NCI-H1092 treated with DMSO at 0.1 percent for 48 hours (cell line): ENCODE measurements around the gene IGSF9B.
A peak's percentile ranks its signal among the peaks of the same experiment; 100 is the strongest.

ENCODE experiments used
- DNase-seq: peaks from one replicate; lab custom pipeline; 2025; lab: John Stamatoyannopoulos, UW

IGSF9B gene

DNA sequence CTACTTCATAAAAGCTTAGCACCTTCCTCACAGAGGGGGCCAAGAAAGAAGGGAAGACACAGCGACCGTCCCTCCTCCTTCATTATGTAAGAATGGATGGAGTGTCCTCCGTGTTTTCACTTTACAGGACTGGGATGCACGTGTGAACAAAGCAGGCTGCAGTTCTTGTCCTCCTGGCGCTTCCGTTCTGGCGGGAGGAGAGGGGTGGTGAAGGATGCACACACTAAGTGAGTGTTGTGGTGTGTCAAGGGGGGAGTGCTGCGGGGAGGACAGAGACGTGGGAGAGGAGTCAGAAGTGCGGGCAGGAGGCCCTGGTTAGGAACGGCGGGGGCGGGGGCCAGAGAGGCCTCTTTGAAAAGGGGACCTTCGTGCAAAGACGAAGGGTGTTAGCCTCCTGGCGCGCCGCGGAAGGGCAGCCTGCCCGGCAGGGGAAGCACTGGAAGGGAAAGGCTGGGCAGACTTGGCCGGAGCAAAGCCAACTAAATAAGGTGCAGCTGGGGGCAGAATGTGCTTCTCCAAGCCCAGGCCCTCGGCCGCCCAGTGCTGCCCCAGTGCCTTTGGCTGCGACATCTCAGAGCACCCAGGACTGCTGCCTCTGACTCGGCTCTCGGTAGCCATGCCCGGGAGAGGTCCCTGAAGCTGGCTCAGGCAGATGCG, 27.0 kb upstream of the IGSF9B start:
- no peak for DNase-seq

GRCh38 chr11:133982876-133983275, 26.1 kb upstream of the IGSF9B start:
- DNase-seq, result peak; percentile 69

DNA sequence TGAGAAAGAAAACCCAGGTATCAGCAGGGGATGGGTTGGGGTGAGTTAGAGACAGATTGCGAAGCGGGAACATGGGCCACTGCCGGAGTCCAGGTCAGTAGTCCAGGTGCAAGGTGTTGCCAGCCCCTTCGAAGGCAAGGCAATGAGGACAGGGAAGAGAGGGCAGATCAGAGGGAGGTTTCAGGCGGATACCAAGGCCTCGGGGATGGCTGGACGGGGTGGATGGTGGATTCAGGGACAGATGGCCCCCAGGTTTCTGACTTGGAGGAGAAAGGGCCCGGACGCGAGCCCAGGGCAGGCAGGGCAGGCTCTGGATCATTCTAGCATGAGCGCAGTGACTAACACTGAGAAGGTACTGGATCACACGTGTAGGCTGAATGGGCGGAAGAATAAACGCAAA, 25.4 kb upstream of the IGSF9B start:
- no peak for DNase-seq

GRCh38 chr11:133981156-133981555, 24.4 kb upstream of the IGSF9B start:
- no peak for DNase-seq

- DNase-seq, result no peak
These were observed 23.9 kb upstream of the IGSF9B start for GRCh38 chr11:133980665-133981064.

DNA sequence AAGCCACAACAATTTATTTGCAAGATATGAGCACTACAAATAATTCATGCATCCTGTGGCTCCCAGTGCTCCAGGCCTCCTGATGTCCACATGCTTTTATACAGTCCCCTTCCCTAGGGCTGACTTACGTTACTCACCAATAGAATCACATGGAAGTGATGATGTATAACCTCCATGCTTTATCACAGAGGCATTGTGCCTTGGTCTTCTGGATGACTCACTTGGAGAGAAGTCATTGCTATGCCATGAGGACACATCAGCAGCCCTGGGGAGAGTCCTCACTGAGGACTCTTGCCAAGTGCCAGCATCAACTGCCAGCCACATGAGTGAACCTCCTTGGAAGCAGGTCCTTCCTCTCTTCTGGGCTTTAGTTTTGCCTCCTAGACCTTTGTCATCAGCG, 22.0 kb upstream of the IGSF9B start:
- no peak for DNase-seq

- no peak for DNase-seq
These were observed 20.4 kb upstream of the IGSF9B start for GRCh38 chr11:133977067-133977677.

GRCh38 chr11:133975488-133975849, 18.7 kb upstream of the IGSF9B start:
- no peak for DNase-seq

DNA sequence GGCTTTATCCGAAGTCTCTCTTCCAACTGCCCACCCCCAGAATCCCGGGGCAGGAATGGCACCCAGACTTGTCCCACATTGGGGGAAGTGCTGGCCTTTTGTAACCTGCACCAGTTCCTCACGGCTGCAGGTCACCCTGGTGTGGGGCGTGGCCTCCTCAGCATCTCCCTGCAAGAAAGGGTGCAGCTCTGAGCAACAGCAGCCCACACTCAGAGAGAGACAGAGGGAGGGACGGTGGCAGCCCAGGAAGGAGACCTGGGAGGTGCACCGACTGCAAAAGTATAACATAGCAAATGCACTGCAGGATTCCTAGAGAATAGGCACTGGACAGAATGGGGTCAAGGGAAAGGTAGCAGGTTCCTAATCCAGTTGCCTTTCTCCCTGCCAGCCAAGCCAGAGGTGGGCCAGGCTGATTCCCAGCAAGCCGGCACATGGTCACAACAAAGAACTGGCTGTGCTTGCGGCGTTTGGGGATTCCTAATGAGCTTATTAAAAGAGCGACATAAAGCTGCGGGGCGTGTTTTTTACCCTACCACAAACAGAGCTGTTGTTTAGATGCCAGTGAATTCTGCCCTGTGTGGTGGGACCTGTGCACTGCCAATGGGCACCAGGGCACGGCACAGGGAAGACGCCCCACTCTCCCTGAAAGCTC, 18.2 kb upstream of the IGSF9B start:
- no peak for DNase-seq

GRCh38 chr11:133971881-133972280, 15.1 kb upstream of the IGSF9B start:
- no peak for DNase-seq

- no peak for DNase-seq
These were observed 12.3 kb upstream of the IGSF9B start for GRCh38 chr11:133969112-133969511.

DNA sequence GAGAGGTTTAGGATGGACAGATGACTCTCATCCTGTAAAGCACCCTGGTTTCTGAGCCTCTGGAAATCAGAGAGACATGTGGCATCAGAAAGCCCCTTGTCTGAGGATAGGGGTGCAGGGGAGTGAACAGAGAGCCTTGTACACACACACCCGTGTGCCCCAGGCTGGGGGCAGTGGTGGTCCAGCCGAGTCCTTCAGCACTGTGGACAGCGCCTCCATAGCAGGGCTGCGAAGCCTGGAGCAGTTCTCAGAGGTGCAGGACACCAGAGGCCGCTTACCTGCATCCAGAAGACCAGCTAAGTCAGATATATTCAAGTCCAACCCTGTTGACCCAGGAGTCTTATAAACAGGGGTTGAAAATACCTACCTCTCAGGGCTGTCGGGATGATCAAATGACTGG, 11.5 kb upstream of the IGSF9B start:
- DNase-seq, result no peak

- no peak for DNase-seq
These were observed 11.0 kb upstream of the IGSF9B start for GRCh38 chr11:133967599-133968238.

- DNase-seq, result no peak
These were observed 10.3 kb upstream of the IGSF9B start for GRCh38 chr11:133966921-133967598.

DNA sequence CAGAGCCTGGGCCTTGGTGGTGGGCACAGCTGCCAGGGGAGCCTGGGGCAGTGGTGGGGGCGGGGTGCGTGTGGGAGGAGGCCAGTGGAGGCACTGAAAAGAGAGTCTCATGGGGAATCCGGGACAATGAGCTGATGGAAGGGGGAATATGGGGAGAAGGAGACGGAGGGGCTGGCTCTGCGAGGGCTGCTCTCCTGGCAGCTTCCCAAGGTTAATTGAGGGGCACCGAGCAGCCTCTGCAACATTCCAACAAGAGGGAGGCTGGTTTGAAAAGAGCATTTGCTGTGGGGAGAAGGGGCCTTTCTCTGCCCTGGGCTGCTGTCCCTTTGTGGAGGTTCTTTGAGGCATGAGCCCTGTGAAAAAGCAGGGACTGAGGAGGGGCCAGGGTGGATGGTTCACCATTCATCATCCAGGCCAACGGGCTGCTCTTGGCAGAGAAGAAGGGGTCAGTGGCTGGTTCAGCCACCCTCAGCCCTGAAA, 9.4 kb upstream of the IGSF9B start:
- DNase-seq, result peak; percentile 67

DNA sequence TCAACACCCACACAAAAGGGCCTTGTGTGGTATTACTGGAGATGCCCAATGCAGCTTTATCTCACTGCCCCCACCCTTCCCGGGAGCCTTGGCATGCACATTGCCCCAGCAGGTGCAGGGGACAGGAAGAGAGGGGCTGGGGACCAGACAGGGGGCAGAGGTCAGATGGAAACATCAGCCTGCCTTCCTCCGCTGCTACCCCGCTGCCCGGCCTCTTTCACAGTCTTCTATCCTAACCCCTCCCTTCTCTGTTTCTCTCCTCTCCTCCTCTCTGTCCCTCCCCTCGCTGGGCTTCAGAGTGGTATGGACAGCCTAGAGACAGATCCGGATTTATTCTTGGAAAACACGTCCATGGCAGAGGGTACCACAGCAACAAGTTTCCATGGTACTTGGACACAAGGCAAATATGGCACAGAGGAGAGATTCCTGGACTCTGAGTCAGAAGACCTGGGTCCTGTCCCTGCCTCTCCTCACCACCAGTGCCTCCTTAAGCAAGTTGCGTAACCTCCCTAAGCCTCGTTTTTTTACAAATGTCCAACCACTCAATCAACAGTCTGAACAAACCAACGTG, 8.3 kb upstream of the IGSF9B start:
- DNase-seq, result no peak

- no peak for DNase-seq
These were observed 7.6 kb upstream of the IGSF9B start for GRCh38 chr11:133964356-133964755.

DNA sequence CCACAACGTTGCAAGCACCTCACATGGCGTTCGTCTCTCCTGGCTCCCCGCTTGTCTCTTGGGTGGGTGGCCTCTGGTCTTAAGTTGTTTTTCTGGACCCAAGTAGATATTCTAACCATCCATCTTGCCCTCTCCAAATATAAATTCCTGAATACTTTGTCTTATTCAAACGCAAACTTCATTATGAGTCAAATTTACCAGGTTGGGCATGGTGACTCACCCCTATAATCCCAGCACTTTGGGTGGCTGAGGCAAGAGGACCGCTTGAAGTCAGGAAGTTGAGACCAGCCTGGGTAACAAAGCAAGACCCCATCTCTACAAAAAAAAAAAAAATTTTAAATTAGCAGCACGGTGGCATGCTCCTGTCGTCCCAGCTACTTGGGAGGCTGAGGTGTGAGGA, 5.1 kb upstream of the IGSF9B start:
- no peak for DNase-seq

DNA sequence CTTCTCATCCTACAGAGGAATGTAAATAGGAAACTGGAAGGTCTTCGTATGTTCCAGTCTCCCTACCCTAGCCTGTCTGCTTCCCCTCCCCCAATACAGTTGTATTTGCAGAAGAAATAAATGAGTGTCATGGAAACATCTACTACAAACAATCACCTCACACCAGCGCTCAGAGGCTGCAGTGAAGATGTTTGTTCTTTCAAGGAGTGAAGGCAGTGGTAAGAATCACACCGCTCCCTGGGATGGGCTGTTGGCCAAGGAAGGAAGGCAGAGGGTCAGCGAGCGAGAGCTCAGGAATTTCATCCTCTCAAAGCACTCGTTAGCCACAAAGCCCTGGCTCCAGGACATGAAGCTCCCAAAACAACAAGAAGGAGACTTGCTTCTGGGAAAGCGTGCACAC, 1.1 kb upstream of the IGSF9B start:
- DNase-seq, result no peak

DNA sequence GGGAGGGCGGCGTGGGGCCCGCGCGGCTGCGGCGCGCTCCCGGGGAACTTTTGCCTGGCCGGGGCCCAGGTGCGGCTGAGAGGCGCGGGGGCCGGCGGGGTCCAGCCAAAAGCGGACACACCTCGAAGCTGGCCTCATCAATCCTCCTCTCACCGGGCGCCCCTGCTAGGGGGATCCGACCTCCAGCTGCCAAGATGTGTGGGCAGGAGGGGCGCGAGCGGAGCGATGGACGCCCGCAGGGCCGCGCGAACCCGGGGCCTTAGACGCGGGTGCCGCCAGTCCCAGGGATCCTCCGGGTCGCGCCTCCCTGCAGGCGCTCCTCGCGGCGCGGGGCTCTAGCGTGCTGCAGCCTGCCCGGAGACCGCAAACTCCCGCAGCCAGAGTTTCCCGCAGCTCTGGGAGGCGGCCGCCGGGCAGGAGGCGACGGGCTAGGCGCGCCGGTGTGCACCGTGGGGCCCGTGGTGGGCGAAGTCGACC, 785 bp downstream of the IGSF9B start:
- no peak for DNase-seq

GRCh38 chr11:133955081-133955891, 1.5 kb downstream of the IGSF9B start:
- peak; percentile 72 for DNase-seq
